Muscle layer of colon (tissue), 2 donors: Measurements from ENCODE around the gene ZFP3.
"Not testable (repeated sequence)": the region's sequence is repeated elsewhere in the genome, so short reads cannot be mapped to it uniquely, and the experiment has no call there.

ENCODE experiments used
- H3K27ac ChIP-seq: one replicate; pipeline ENCODE4 v1.7.0; 2013; ENCODE audit warnings: low read depth, mild to moderate bottlenecking, low read length, moderate library complexity
- H3K27me3 ChIP-seq, 2 donors: one replicate each; pipeline ENCODE4 v1.7.0; 2013; ENCODE audit warnings: low read length in 2 of 2, mild to moderate bottlenecking in 2 of 2; ENCODE audit not compliant: insufficient read depth in 2 of 2, control insufficient read depth in 1 of 2
- H3K36me3 ChIP-seq: one replicate; pipeline ENCODE4 v1.7.0; 2013; ENCODE audit warnings: mild to moderate bottlenecking, low read length; ENCODE audit not compliant: insufficient read depth
- H3K4me1 ChIP-seq: one replicate; pipeline ENCODE4 v1.7.0; 2013; ENCODE audit warnings: mild to moderate bottlenecking, low read length; ENCODE audit not compliant: insufficient read depth
- H3K4me3 ChIP-seq, 2 donors: one replicate each; pipeline ENCODE4 v1.7.0; 2013; ENCODE audit warnings: low read length in 2 of 2, low read depth in 1 of 2, mild to moderate bottlenecking in 1 of 2, moderate library complexity in 1 of 2
- H3K9ac ChIP-seq: one replicate; pipeline ENCODE4 v1.7.0; 2013; ENCODE audit warnings: low read length
- H3K9me3 ChIP-seq: one replicate; pipeline ENCODE4 v1.7.0; 2013; ENCODE audit warnings: mild to moderate bottlenecking, low read length
- donor health status: abdominal sarcoma.
- donor health status: Adenocarcinoma of cecum.

The ZFP3 gene

GRCh38 chr17:5120036-5120435 lies 41.8 kb downstream of the ZFP3 start:
- H3K9me3 ChIP-seq, result no peaks in the 10 kb centered on the region
- H3K27me3 ChIP-seq, result peaks cover 15 to 24% of the 10 kb centered on the region in 2 donors
- H3K4me3 ChIP-seq, result no peak overlapping the region
- no peaks in the 10 kb centered on the region for H3K36me3 ChIP-seq
- no peak overlapping the region for H3K27ac ChIP-seq
- H3K9ac ChIP-seq, result no peak overlapping the region
- no peaks in the 10 kb centered on the region for H3K4me1 ChIP-seq

DNA sequence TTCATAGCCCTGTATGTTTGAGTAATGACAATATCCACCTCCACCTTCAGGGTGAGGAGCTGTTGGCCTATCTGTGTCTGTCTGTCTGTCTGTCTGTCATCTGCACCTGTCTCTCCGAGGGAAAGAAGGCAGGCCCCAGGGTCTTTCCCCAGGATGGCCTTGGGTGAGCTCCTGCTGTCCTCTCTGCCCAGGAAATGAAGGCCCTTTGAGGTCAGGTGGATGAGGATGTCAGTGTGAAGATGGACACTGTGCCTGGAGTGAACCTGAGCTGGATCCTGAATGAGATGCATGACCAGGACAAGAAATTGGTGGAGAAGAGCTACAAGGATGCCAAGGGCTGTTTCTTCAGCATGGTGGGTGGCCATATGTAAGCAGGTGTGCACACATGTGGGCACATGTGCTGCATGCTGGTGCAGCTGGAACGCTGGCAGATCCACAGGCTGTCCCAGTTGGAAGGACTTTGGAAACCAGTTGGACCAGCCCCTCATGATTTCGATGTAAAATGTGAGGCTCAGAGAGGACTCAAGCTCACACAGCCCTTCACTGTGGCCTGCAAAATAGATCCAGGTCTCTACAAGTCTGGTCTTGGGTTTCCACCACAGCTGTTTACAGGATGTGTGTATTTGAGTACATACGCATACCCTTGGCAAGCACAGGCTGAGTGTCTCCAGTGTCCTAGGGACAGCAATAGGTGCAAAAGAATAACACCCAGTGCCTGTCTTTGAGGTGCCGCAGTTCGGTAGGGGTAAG lies 42.3 kb downstream of the ZFP3 start:
- not testable (repeated sequence) for H3K9me3 ChIP-seq, H3K36me3 ChIP-seq, H3K4me3 ChIP-seq, H3K4me1 ChIP-seq, H3K9ac ChIP-seq, H3K27ac ChIP-seq
- peaks cover 11 to 18% of the 10 kb centered on the region in 2 donors for H3K27me3 ChIP-seq

DNA sequence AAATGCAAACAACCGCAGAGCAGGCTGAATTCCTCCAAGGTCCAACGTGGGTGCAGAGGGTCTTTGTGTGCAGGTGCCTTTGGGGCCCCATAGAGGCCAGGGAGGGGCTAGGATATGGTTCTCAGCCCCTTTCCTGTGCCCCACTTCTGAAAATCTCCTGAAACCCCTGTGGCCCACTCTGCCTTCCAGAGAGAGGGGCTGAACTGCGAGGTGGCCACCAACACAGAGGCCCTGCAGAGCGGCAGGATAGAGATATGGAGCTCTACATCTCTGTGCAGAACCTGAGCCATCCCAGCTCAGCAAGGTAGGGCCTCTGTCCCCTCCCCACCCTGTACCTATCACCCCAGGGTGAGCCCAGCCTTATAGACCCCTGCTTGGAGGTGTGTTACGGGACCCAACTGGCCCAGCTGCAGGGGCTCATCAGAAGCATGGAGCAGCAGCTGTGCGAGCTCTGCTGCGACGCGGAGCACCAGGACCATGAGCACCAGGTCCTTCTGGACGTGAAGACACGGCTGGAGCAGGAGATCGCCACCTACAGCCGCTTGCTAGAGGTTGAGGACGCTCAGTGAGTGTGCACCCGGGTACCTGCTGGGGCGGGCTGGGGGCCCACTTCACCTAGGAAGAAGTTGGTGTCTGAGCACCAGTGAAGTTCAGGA lies 43.0 kb downstream of the ZFP3 start:
- H3K36me3 ChIP-seq, result no peaks in the 10 kb centered on the region
- H3K9me3 ChIP-seq, result no peaks in the 10 kb centered on the region
- no peaks in the 10 kb centered on the region for H3K4me1 ChIP-seq
- H3K4me3 ChIP-seq, result no peak overlapping the region
- peaks cover 7 to 11% of the 10 kb centered on the region in 2 donors for H3K27me3 ChIP-seq
- no peak overlapping the region for H3K9ac ChIP-seq
- H3K27ac ChIP-seq, result no peak overlapping the region

- H3K27me3 ChIP-seq, H3K27ac ChIP-seq, H3K9me3 ChIP-seq, H3K9ac ChIP-seq, H3K4me1 ChIP-seq, H3K36me3 ChIP-seq, H3K4me3 ChIP-seq: not testable (repeated sequence)
These were observed 43.8 kb downstream of the ZFP3 start for GRCh38 chr17:5122056-5122455.

DNA sequence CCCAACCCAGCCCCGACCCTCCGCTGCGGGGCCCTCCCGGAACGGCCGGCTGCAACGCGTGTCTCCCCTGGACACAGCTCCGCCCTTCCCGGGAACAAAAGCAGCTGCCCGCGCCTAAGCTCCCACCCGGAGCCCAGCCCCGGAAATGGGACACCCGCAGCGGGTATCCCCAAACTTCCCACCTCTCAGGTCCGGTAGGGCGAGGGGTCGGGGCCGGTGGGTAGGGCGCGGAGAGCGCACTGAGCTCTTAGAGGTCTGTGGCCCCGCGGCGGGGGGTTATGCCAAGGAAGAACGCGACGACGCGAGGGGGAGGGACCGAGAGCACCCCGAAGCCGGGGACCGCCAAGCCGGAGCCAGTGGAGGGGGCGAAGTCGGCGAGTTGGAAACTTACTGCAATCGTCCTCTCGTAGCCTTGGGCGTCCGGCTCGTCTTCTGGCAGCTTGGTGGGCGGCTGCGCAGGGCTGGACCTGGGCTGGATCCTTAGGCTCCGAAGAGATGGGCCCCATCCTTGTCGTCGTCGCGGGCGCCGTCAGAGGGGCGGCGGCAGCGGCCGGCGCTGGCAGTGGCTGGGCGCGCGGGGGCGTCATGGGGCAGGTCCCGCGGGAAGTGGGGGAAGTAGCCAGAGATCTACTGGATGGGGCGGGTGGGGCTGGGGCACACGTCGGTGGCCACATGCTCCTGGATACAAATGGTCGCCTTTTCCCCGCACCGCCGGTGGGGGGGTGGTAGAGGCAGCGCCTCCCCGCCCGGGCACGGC lies 44.5 kb downstream of the ZFP3 start:
- Histone ChIP-seq H3K27me3 (peaks cover 0 to 7% of the 10 kb centered on the region in 2 donors), H3K36me3 (no peaks in the 10 kb centered on the region), H3K9ac (no peak overlapping the region), H3K27ac (no peak overlapping the region), H3K4me1 (no peaks in the 10 kb centered on the region), H3K4me3 (peak overlapping the region; percentile 36 to 45), H3K9me3 (no peaks in the 10 kb centered on the region)

DNA sequence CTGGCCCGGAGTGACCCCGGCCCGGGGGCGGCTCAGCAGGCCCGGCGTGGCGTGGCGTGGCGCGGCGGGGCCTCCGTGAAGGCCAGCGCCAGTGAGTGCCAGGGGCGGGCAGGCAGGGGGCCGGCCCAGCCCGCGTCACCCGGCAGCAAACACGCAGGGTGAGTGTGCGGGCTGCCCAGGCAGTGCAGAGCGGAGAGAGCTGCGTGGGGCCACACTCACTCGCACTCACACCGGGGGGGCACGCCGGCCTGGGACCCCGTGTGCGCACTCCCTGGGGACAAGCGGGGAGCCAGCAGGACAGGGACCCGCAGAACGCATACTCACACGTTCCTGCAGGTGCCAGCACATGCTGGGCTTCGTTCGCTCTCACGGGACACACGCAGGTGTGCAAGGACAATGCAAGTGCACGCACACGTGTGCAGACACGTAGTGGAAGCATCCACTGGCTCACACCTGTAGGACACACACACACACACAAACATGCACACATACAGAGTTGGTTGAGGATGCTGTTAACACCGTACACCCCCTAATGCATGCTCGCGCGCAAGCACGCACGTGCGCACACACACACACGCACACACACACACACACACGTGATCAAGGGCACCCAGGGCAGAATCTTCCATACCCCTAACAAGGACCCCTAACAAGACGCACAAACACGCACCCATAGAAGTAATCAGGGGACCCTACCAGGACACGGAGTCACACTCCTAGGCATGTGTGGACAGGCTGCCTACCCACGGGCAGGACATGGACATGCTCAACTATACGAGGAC lies 45.3 kb downstream of the ZFP3 start:
- H3K4me3 ChIP-seq, result no peak overlapping the region
- H3K27ac ChIP-seq, result no peak overlapping the region

DNA sequence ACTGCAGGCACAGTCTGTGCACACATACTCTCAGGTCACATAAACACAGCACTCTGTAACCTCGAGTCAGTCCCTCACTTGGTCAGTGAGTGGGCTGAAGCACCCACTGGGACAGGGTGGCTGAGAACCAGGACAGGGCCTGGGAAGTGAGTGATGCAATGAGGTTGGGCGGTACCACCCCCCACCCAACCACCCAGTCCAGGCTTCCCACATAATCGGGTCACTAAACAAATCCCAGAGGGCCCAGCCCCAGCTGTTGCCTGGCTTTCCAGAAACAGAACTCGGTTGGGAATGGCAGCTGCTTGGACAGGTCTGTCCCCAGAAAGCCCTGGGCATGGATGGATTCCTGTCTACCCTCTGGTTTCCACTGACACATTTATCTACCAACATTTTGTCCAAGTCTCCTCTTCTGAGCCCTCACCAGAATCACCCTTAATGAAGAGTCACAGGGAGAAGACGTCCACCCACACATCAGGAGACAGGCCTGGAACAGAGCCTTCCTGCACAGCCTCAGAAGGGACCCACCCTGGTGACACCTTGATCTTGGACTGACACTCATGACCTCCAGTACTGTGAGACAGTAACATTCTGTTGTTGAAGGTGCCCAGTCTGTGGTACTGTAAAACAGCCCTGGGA lies 46.0 kb downstream of the ZFP3 start:
- H3K27ac ChIP-seq, H3K36me3 ChIP-seq, H3K9ac ChIP-seq, H3K27me3 ChIP-seq, H3K9me3 ChIP-seq, H3K4me1 ChIP-seq, H3K4me3 ChIP-seq: not testable (repeated sequence)

More for the DNA sequence above, 45.3 kb downstream of the ZFP3 start:
- Histone ChIP-seq H3K27me3 (peaks cover 0 to 7% of the 10 kb centered on the region in 2 donors), H3K36me3 (no peaks in the 10 kb centered on the region), H3K4me1 (no peaks in the 10 kb centered on the region), H3K9ac (no peak overlapping the region), H3K9me3 (no peaks in the 10 kb centered on the region)

GRCh38 chr17:5124896-5125295 lies 46.6 kb downstream of the ZFP3 start:
- not testable (repeated sequence) for H3K9ac ChIP-seq, H3K9me3 ChIP-seq, H3K4me3 ChIP-seq, H3K4me1 ChIP-seq, H3K27ac ChIP-seq, H3K36me3 ChIP-seq, H3K27me3 ChIP-seq

GRCh38 chr17:5126719-5127488 lies 48.6 kb downstream of the ZFP3 start:
- H3K27me3 ChIP-seq, result peaks cover 0 to 7% of the 10 kb centered on the region in 2 donors

GRCh38 chr17:5127910-5128309 lies 49.6 kb downstream of the ZFP3 start:
- Histone ChIP-seq H3K27me3 (peaks cover 0 to under 1% of the 10 kb centered on the region in 2 donors), H3K9me3 (no peaks in the 10 kb centered on the region), H3K4me3 (no peak overlapping the region), H3K36me3 (no peaks in the 10 kb centered on the region), H3K27ac (no peak overlapping the region), H3K4me1 (no peaks in the 10 kb centered on the region), H3K9ac (no peak overlapping the region)

More at GRCh38 chr17:5126719-5127488, 48.6 kb downstream of the ZFP3 start:
- Histone ChIP-seq H3K4me3 (no peak overlapping the region), H3K27ac (no peak overlapping the region), H3K9me3 (no peaks in the 10 kb centered on the region), H3K36me3 (no peaks in the 10 kb centered on the region), H3K9ac (no peak overlapping the region), H3K4me1 (no peaks in the 10 kb centered on the region)
